ENCODE measurements around the gene ZKSCAN7. TPM values are rescaled to one million over a fixed set of nuclear protein-coding genes. Genes with fewer than 3 reads are reported as not detected.

ZKSCAN7 gene
- total and polyA plus RNA-seq, 2 of the 13 experiments (the other 11 are each of a cell fraction or from before 2014, with no cell fraction given), result 2.3 to 3.8 TPM

GRCh38 chr3:44522494-44522933 lies 32.5 kb upstream of the ZKSCAN7 start (continued):
- TF ChIP-seq CTCF (CRISPR knock-in tag; IDR thresholded peaks at IDR 0.05) (peak; percentile 21; the same call in 1 of the 2 replicates), ZNF549 (CRISPR knock-in tag; IDR thresholded peaks at IDR 0.05) (no peak), HNRNPK (IDR thresholded peaks at IDR 0.05; ENCODE audit: low read depth, low read length, poor library complexity, severe bottlenecking) (no peak), ZNF574 (CRISPR knock-in tag; IDR thresholded peaks at IDR 0.05) (peak; percentile 36; the same call in 1 of the 2 replicates), ZZZ3 (CRISPR knock-in tag; IDR thresholded peaks at IDR 0.05; ENCODE audit: borderline replicate concordance) (no peak), EP300 (IDR thresholded peaks at IDR 0.05; ENCODE audit: low read depth in 2 of 2, low read length in 2 of 2) (peak in 1 of 2 experiments; percentile 60; a peak in 1 of 4 replicates), EP300 (CRISPR knock-in tag; IDR thresholded peaks at IDR 0.05; ENCODE audit: borderline replicate concordance) (0 out of 2 replicates have a peak, but pooled peaks have one; percentile 19), HIVEP1 (CRISPR knock-in tag; IDR thresholded peaks at IDR 0.05) (no peak), BCL3 (CRISPR knock-in tag; IDR thresholded peaks at IDR 0.05) (0 out of 2 replicates have a peak, but pooled peaks have one; percentile 27), NRL (CRISPR knock-in tag; IDR thresholded peaks at IDR 0.05; ENCODE audit: borderline replicate concordance) (no peak), AKAP8 (CRISPR knock-in tag; IDR thresholded peaks at IDR 0.05) (no peak), E2F5 (CRISPR knock-in tag; conservative IDR thresholded peaks at IDR 0.05) (no peak), IRF1 (CRISPR knock-in tag; IDR thresholded peaks at IDR 0.05; ENCODE audit: low read depth) (no peak), IKZF4 (CRISPR knock-in tag; IDR thresholded peaks at IDR 0.05; ENCODE audit: borderline replicate concordance, low read depth, not compliant biosample characterization) (no peak), MAZ (IDR thresholded peaks at IDR 0.05; ENCODE audit: borderline replicate concordance, low read depth, low read length) (no peak), MAZ (CRISPR knock-in tag; IDR thresholded peaks at IDR 0.05; ENCODE audit: low read depth) (no peak), ZBTB49 (CRISPR knock-in tag; IDR thresholded peaks at IDR 0.05; ENCODE audit: borderline replicate concordance) (no peak), ZNF572 (CRISPR knock-in tag; IDR thresholded peaks at IDR 0.05) (no peak), MAFK (conservative IDR thresholded peaks at IDR 0.05 in 1 of 2, IDR thresholded peaks at IDR 0.05 in 1 of 2; ENCODE audit: low read length in 2 of 2) (no peak)
